Chondrocyte (in vitro differentiated cells): ENCODE measurements around the gene PRSS56. TPM values are rescaled to one million over a fixed set of nuclear protein-coding genes. Genes with fewer than 3 reads are reported as not detected.

Source experiments
- DNase-seq: peaks from one replicate; pipeline ENCODE4 v3.0.0; 2021; ENCODE audit warnings: mixed read lengths, low spot score
- H3K27ac Mint-ChIP-seq: one replicate; pipeline ENCODE4 v1.8.0; 2021; ENCODE audit warnings: mild to moderate bottlenecking, moderate library complexity, mixed read lengths; ENCODE audit not compliant: unreplicated experiment
- H3K27me3 Mint-ChIP-seq: 2 replicates; pipeline ENCODE4 v1.8.0; 2021; ENCODE audit warnings: low read depth, mixed read lengths
- H3K36me3 Mint-ChIP-seq: 2 replicates; pipeline ENCODE4 v1.8.0; 2021; ENCODE audit warnings: low read depth, mixed read lengths
- H3K4me1 Mint-ChIP-seq: 2 replicates; pipeline ENCODE4 v1.8.0; 2021; ENCODE audit warnings: low read depth, mild to moderate bottlenecking, mixed read lengths
- H3K4me3 Mint-ChIP-seq: one replicate; pipeline ENCODE4 v1.8.0; 2021; ENCODE audit warnings: mild to moderate bottlenecking, moderate library complexity, mixed read lengths; ENCODE audit not compliant: unreplicated experiment
- H3K9me3 Mint-ChIP-seq: 2 replicates; pipeline ENCODE4 v1.8.0; 2021; ENCODE audit warnings: low read depth, mixed read lengths
- total RNA-seq: library from RNA; stranded (reverse); gene quantifications from 3 replicates; pipeline ENCODE4 v1.2.1, GENCODE V29; 2021
- TF ChIP-seq, protein P1 (sequence below): fragments of 200-600 bp; sonication (generic); IDR thresholded peaks from 2 replicates; pipeline ENCODE4 v1.5.0; 2021; ENCODE audit warnings: antibody characterized with exemption, mild to moderate bottlenecking, moderate library complexity

Gene PRSS56
- total RNA-seq, 1 donor from 2014 or later, result not detected

DNA sequence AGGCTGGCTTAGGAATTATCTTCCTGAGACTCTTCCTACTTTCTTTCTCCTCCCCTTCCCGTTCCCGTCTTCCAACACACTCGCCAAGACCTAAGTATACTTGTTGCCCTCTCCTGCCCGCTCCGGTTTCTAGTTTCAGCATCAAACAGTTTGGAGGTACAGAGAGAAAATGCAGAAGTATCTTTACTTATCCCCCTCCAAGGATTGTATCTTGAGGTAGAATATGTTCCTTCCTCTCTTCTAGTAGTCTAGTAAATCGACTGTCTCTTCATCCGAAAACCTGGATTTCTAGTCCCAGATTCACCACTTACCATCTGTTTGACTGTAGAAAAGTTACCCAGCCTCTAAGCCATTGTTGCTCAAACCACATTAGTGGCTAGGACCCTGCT is 31.1 kb downstream of the PRSS56 start:
- Mint-ChIP-seq H3K4me1 (peaks cover 47% of the 10 kb centered on the region), H3K27me3 (no peaks in the 10 kb centered on the region), H3K9me3 (peaks cover 7% of the 10 kb centered on the region), H3K4me3 (peak overlapping the region; percentile 97), H3K27ac (peak overlapping the region; percentile 97), H3K36me3 (peaks cover 6% of the 10 kb centered on the region)
- DNase-seq, result no peak
- TF ChIP-seq, protein P1, sequence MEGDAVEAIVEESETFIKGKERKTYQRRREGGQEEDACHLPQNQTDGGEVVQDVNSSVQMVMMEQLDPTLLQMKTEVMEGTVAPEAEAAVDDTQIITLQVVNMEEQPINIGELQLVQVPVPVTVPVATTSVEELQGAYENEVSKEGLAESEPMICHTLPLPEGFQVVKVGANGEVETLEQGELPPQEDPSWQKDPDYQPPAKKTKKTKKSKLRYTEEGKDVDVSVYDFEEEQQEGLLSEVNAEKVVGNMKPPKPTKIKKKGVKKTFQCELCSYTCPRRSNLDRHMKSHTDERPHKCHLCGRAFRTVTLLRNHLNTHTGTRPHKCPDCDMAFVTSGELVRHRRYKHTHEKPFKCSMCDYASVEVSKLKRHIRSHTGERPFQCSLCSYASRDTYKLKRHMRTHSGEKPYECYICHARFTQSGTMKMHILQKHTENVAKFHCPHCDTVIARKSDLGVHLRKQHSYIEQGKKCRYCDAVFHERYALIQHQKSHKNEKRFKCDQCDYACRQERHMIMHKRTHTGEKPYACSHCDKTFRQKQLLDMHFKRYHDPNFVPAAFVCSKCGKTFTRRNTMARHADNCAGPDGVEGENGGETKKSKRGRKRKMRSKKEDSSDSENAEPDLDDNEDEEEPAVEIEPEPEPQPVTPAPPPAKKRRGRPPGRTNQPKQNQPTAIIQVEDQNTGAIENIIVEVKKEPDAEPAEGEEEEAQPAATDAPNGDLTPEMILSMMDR, result no peak

DNA sequence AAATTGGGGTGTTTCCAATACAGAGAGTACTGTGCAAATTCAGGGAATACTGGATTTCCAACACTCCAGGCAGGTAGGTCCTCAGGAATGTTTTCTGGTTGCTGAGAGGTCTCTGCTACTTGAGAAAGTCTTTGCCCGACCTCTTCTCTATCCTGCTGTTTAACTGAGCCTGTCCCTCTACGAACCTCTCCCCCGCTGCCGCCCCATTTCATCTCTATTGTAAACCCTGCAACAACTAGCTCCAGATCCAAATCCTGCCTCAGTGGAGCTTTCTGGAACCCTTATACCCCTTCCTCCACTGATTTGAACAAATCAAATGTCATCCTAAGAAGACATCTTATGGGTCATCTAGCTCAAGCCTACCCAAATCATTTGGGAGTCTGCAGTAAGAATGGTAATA is 31.6 kb downstream of the PRSS56 start:
- H3K27me3 Mint-ChIP-seq, result no peaks in the 10 kb centered on the region
- peaks cover 47% of the 10 kb centered on the region for H3K4me1 Mint-ChIP-seq
- TF ChIP-seq, protein P1, result no peak
- no peak for DNase-seq
- peak overlapping the region; percentile 75 for H3K27ac Mint-ChIP-seq
- H3K4me3 Mint-ChIP-seq, result peak overlapping the region; percentile 97
- peaks cover 7% of the 10 kb centered on the region for H3K9me3 Mint-ChIP-seq
- peaks cover 8% of the 10 kb centered on the region for H3K36me3 Mint-ChIP-seq

DNA sequence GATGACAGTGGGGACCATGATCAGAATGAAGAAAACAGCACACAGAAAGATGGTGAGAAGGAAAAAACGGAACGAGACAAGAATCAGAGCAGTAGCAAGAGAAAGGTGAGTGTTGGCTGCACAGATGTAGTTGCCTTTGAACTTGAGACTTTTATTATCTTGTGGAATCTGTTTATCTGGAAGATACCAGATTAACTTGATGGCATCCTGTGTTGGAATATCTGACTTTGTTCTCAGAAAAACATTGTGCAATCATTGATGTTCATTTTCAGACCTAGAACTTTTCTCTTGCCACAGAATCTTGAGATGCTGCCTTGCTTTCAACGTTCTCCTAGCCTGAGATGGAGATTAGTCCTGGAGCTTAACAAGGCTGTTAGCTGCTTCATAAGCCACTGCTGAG is 36.2 kb downstream of the PRSS56 start:
- no peaks in the 10 kb centered on the region for H3K9me3 Mint-ChIP-seq
- no peaks in the 10 kb centered on the region for H3K27me3 Mint-ChIP-seq
- H3K36me3 Mint-ChIP-seq, result peaks cover 19% of the 10 kb centered on the region
- no peak for DNase-seq
- H3K27ac Mint-ChIP-seq, result no peak overlapping the region
- TF ChIP-seq, protein P1, result no peak
- H3K4me1 Mint-ChIP-seq, result peaks cover 29% of the 10 kb centered on the region
- H3K4me3 Mint-ChIP-seq, result no peak overlapping the region

DNA sequence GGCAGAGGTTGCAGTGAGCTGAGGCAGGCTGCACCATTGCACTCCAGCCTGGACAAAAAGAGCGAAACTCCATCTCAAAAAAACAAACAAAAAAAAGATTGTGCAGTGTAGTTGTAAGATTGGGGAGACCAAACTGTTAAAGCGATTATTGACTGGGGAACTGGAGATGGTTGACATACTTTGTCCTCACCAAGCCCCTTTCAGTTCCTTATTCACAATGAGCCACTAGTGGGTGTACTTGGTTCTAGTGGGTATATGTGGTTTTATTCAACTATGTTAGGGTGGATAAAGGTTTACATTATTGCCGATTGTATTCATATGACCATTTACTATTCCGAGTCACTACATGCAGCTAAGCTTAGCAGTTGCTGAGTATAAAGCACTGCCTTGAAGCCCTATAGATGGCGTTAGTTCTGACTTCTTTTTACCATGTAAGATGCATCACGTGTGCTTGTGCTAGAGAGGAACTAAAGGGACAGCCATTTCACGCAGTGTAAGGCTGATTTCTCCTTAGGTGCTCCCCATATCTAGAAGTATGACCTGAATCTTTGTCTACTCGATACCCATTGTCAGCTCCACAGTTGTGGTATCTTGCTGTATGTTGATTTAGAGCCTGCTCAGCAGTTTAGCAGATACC is 42.4 kb downstream of the PRSS56 start:
- Mint-ChIP-seq H3K27ac (no peak overlapping the region), H3K4me1 (peaks cover 4% of the 10 kb centered on the region), H3K9me3 (no peaks in the 10 kb centered on the region), H3K4me3 (no peak overlapping the region), H3K27me3 (no peaks in the 10 kb centered on the region), H3K36me3 (peaks cover 44% of the 10 kb centered on the region)
- DNase-seq, result no peak
- TF ChIP-seq, protein P1, result no peak

DNA sequence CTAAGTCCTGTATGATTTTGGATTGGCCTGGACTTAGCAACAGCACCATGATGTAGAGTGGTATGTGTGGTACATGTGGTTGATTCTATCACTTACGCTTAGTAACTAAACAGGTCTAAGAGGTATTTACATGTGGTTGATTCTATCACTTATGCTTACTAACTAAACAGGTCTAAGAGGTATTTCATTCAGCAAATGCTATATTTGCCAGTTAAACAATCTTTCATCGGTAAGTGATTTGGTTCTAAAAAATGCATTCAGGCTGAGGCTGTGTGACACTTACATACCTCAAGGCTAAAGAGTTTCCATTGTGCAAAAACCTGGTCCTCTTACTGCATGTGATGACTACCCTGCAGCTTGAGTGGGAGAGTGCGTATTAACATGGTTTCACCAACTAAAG is 43.4 kb downstream of the PRSS56 start:
- Mint-ChIP-seq H3K27ac (no peak overlapping the region), H3K4me3 (no peak overlapping the region), H3K4me1 (peaks cover 12% of the 10 kb centered on the region), H3K36me3 (peaks cover 48% of the 10 kb centered on the region), H3K9me3 (no peaks in the 10 kb centered on the region), H3K27me3 (no peaks in the 10 kb centered on the region)
- no peak for DNase-seq
- TF ChIP-seq, protein P1, result no peak
